Epithelial cell of proximal tubule (primary cell): ENCODE data around the gene FNDC3B. TPM values are rescaled to one million over a fixed set of nuclear protein-coding genes. Genes with fewer than 3 reads are reported as not detected.
A peak's percentile ranks its signal among the peaks of the same experiment; 100 is the strongest.
"Not testable (repeated sequence)": the region's sequence is repeated elsewhere in the genome, so short reads cannot be mapped to it uniquely, and the experiment has no call there.

Experiments
- DNase-seq: peaks from one replicate; pipeline ENCODE4 v3.0.0-alpha.2; 2011; ENCODE audit warnings: low read depth
- H3K4me3 ChIP-seq: 2 replicates; pipeline ENCODE4 v1.5.1; 2011; ENCODE audit warnings: low read depth, mild to moderate bottlenecking, low read length
- CTCF ChIP-seq: conservative IDR thresholded peaks from 2 replicates; pipeline ENCODE4 v1.5.1; 2012; ENCODE audit warnings: low read depth, mild to moderate bottlenecking, low read length
- total RNA-seq: library from RNA; depleted of rRNA; stranded (reverse); fragments of >200 nt; gene quantifications from 2 replicates; pipeline ENCODE4 v1.2.3, GENCODE V29; 2015

Gene FNDC3B
- total RNA-seq, 1 donor from 2014 or later: 37.3 TPM

- TF ChIP-seq CTCF: peak; percentile 20
Observed at GRCh38 chr3:172359231-172359630, 319.9 kb downstream of the FNDC3B start.

GRCh38 chr3:172359996-172360395 is 320.6 kb downstream of the FNDC3B start:
- DNase-seq: no peak
- H3K4me3 ChIP-seq: no peak overlapping the region
- TF ChIP-seq CTCF: no peak

More at GRCh38 chr3:172359231-172359630, 319.9 kb downstream of the FNDC3B start:
- no peak for DNase-seq
- H3K4me3 ChIP-seq: no peak overlapping the region

- no peak for DNase-seq
- no peak overlapping the region for H3K4me3 ChIP-seq
- no peak for TF ChIP-seq CTCF
Observed at GRCh38 chr3:172362583-172362982, 323.2 kb downstream of the FNDC3B start.

- no peak for TF ChIP-seq CTCF
- no peak for DNase-seq
- no peak overlapping the region for H3K4me3 ChIP-seq
Observed at GRCh38 chr3:172364374-172365027, 325.1 kb downstream of the FNDC3B start.

- H3K4me3 ChIP-seq: no peak overlapping the region
- no peak for TF ChIP-seq CTCF
- no peak for DNase-seq
Observed at GRCh38 chr3:172365028-172365567, 325.7 kb downstream of the FNDC3B start.

- no peak overlapping the region for H3K4me3 ChIP-seq
- TF ChIP-seq CTCF: no peak
- DNase-seq: no peak
Observed at GRCh38 chr3:172367205-172368105, 328.1 kb downstream of the FNDC3B start.

GRCh38 chr3:172368556-172368955 is 329.2 kb downstream of the FNDC3B start:
- not testable (repeated sequence) for H3K4me3 ChIP-seq, DNase-seq
